HEK293 (cell line): Measurements from ENCODE around the gene SLC9A9.

ENCODE experiments used
- KLF10 ChIP-seq: fragments of 450-650 bp; IDR thresholded peaks from 2 replicates; pipeline ENCODE4 v1.5.1; 2018; ENCODE audit warnings: missing biosample characterization, mild to moderate bottlenecking, missing genetic modification characterization
- ZNF132 ChIP-seq: fragments of 450-650 bp; formaldehyde crosslinking; IDR thresholded peaks from 2 replicates; pipeline ENCODE4 v1.5.1; 2017; ENCODE audit warnings: missing biosample characterization, missing genetic modification characterization, borderline replicate concordance

DNA sequence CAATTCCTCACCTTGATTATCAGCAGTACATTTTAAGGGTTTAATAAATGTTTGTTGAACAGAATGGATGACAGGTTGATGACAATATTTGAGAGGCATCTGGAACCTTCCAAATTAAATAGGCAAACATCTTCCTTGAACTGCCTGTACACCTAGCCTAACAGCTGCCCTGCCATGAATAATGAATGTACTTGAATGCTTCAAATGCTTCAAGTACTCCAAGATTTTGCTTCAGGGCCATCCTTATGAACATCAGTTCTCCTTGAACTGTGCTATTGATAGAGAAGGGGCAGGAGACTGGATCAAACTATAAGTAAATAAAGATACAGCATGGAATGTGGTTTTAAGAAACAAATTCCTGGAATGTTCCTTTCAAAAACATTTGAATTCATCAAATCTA is 591.9 kb downstream of the SLC9A9 start:
- TF ChIP-seq ZNF132 (tag by site-specific recombination): no peak
- TF ChIP-seq KLF10 (tag by site-specific recombination): no peak
